Measurements from ENCODE around the gene NRM.
"Not testable (repeated sequence)": the region's sequence is repeated elsewhere in the genome, so short reads cannot be mapped to it uniquely, and the experiment has no call there.

Gene NRM

DNA sequence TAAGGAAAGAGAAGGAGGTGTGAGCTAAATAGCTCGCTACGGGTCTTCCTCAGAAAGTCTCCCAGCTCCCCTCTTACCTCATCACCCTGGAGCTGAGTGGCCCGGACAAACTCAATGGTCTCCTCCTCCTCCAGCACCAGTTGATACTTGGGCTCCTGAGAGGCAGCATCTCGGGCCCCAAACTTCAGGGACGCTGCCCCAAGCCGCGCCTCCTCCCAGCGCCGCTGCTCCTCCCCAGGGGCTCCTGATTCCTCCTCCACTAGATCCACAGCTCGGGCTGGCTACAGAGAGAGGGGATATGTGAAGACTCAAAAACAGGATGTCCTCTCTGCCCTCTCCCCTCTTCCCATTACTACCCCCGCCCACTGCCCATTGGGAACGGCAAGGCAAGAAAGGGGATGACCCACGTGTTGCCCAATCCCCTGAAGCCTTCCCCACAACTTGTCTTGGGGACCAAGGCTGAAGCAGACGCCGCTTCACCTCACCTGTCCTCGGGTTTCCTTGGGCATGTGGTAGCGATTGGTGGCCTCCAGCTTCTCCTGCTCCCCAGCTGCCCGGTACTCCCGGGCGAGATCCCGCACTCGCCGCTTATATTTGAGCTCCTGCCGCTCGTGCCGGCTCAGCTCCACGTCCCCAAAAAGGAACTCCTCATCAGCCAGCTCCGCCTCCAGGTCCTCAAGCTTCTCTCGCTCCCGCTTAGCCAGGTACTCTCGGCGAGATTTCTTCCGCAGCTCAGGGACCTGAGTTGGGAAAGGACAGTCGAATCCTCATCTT is 25.6 kb downstream of the NRM start:
- no peak for DNase-seq

DNA sequence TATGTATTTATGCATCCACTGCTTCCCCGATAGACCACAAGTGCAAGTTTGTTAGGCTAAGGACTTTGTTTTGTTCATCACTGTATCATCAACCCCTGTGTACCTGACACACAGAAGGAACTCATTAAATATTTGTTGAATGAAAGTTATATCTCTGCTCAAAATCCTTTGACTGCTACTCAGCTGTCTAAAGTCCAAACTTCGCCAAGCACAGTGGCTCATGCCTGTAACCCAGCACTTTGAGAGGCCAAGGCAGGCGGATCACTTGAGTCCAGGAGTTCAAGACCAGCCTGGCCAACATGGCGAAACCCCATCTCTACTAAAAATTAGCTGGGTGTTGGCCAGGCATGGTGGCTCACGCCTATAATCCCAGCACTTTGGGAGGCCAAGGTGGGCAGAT is 32.9 kb downstream of the NRM start:
- DNase-seq, result not testable (repeated sequence)

- DNase-seq, result no peak
These were observed 33.3 kb downstream of the NRM start for GRCh38 chr6:30657454-30657853.

DNA sequence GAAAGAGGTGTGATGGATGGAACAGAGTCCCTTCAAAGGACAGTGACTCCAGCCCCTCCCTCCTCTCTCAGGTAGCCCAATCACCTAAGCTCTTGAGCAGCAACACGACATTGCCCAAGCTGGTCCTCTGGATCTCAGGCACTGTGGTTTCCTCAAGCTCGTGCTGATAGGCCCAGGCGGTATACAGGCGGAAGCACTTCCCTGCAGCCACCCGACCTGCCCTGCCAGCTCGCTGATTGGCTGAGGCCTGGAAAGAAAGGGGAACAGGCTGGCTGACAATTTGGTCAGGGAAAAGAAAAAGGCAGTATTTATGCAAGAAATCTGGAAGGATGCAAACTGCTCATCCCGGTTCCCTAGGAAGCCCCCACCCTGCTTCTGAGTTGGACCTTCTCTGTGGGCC is 34.3 kb downstream of the NRM start:
- no peak for DNase-seq

- DNase-seq, result no peak
These were observed 35.1 kb downstream of the NRM start for GRCh38 chr6:30655743-30656094.

- no peak for DNase-seq
These were observed 35.7 kb downstream of the NRM start for GRCh38 chr6:30654798-30655742.

- no peak for DNase-seq
These were observed 39.6 kb downstream of the NRM start for GRCh38 chr6:30651143-30651542.

- peak; percentile 88 for DNase-seq
These were observed 43.3 kb downstream of the NRM start for GRCh38 chr6:30647242-30648116.

DNA sequence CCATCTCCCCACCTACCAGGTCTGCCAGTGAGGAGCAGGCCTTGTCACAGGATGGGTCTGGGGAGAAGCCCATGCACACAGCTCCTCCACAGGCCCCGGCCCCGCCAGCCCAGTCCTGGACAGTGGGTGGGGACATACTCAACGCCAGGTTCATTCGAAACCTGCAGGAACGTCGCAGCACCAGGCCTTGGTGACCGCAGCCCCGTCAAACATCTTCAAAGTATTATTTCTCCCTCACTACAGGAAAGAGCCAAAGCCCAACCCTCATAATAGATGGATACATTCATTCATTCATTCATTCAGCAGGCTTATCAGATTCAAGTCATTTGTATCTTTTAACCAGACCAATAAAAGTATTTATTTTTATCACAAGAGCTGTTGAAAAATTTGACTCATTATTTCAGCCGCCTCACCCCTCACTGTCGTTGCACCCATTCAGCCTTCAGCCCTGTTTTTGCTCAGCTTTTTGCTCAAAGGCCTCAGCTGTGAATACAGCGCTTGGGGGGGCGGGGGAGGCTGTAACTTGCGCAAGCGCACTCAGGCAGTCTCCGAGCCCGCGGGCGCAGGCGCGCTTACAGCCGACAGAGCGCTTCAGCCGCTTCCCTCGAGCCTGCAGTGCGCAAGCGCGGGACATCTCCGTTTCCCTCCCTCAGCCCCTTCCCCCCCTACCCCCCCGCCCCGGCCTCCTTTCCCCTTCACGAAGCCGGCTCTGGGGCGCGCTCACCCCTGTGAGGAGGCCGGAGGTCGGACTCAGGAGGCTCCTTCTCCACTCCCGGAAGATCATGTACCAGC is 44.1 kb downstream of the NRM start, which contains the start of gene C6orf136:
TSS of gene C6orf136 (plus strand) at position 684 of the 792 bp plus-strand sequence. CDS start at position 783, 99 bp downstream.
- peak; percentile 88 for DNase-seq

DNA sequence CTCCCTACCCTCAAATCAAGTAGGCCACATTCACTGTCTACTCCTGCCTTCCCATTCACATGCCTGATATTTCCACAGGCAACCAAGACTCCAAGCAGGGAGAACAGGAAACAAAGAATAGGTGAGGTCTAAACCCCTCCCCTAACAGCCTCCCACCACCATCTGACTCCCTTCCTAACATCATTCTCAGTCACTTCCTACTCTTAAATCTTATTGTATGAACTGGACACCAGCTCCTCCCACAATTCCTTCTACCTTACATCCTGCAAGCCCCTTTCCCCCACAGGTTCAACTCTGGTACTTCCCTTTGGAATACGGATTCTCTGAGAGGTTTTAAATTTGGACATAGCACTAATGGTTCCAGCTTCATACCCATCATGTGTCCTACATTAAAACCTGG is 44.8 kb downstream of the NRM start:
- no peak for DNase-seq

- no peak for DNase-seq
These were observed 46.0 kb downstream of the NRM start for GRCh38 chr6:30644769-30645168.

DNA sequence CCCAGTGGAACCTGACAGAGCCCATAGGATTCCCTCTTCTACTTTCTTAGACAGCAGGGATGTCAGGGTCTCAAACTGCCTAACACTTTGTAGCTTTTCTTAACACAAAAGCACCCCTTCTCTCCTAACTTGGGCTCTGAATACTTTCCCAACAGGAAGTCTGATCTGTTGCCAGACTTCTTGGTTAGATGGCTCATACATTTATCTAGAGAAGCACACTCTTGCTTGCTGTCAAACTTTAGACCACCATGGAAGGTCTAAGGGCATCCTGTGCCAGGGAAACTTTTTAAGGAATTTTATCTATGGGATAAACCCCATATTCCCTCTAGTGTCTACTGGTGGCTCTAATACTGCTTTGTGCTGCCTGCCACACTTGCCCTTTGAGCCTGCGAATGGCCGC is 47.1 kb downstream of the NRM start:
- DNase-seq, result no peak

- DNase-seq, result no peak
These were observed 49.7 kb downstream of the NRM start for GRCh38 chr6:30641048-30641447.

DNA sequence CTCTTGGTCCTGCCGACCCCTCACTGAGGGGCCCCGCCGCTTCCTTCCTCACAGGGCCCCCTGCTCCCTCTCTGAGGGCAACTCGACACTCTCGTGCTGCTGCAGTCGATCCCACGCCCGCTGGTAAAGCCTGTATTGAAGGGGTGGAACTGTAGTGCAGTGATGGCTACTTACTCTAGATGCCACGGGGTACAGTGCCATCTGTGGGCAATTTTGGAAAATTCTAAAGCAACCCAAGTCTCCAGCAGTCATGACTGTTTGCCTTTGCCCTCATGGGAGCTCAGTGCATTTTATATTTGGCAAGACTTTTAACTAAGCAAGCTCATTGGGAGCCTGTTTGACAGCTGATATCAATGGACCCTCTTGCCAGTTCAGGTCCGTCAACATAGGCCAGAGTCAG is 50.3 kb downstream of the NRM start:
- no peak for DNase-seq
